SW 1271 (cell line): ENCODE measurements around the gene UTF1.

Experiments used
- DNase-seq, 2 experiments: peaks; one replicate each; lab custom pipeline; 2025; lab: John Stamatoyannopoulos, UW

UTF1 gene

GRCh38 chr10:133196936-133197758, 32.9 kb upstream of the UTF1 start:
- DNase-seq = no peak

DNA sequence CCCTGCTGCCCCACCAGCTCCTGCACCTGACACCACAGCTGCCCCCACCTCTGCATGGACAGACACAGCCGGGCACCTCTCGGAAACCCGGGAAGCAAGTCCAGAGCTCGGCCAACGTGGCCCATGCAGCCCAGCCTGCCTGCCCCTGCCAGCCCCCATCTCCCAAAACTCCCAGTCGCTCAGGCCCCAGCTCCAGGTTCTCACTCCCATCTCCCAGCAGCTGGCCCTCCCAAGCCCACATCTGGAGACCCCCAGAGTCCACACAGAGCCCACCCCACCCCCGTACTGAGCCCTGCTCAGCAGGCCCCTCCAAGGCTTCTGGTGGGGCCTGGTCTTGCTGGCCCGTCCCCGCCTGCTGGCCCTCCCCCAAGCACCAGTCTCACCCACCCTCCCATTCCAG, 32.2 kb upstream of the UTF1 start:
- no peak for DNase-seq

GRCh38 chr10:133198206-133198605, 31.8 kb upstream of the UTF1 start:
- no peak for DNase-seq

DNA sequence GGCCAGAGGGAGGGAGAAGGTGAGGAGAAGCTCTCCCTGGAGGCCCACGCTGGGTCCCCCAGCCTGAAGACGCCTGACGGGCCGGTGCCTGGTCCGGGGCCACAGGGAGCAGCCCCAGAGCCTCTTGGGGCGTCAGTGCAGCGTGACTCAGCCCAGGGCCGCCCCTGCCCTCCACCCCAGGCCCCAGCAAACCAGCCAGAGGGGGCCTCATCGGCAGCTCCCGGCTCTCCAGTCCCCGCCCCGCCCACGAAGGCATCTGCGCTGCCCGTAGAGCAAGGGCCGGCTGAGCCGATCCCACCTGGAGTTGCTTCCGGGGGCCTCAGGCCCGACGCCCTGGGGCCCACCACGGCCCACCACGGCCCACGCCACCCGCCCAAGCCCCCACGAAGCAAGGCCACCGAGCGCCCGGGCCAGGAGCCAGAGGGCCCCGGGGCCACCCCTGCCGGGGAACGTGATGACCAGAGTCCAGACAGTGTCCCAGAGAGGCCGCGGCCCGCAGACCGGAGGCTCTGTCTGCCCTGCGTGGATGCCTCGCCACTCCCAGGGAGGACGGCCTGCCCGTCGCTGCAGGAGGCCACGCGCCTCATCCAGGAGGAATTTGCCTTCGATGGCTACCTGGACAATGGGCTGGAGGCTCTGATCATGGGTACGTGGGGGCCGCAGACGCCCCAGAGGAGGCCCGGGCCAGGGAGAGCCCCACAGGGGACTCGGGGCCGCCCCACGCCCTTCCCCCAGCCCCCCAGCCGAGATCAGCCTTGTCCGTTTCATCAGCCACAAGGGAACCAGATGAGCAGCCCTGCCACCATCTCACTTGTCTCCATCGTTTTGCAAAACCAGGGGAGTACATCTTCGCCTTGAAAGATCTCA, 31.2 kb upstream of the UTF1 start:
- no peak for DNase-seq

DNA sequence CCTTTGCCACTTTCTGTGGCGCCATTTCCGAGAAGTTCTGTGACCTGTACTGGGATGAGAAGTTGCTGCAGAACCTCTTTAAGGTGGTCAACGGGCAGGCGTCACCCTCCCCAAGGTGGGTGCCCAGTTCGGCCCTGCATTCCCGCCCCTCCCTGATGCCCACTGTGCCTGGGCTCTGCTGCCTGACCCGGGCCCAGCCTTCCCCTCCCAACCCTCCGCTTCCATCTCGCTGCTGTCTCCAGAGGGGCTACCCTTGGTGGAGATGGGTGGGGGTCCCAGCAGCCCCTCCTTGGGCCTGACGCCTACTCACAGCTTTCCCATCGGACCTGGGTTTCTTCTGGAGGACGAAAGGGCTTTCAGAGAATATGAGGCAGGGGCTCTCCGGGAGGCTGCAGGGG, 30.5 kb upstream of the UTF1 start:
- DNase-seq = no peak

GRCh38 chr10:133199992-133200611, 29.9 kb upstream of the UTF1 start:
- DNase-seq = no peak

DNA sequence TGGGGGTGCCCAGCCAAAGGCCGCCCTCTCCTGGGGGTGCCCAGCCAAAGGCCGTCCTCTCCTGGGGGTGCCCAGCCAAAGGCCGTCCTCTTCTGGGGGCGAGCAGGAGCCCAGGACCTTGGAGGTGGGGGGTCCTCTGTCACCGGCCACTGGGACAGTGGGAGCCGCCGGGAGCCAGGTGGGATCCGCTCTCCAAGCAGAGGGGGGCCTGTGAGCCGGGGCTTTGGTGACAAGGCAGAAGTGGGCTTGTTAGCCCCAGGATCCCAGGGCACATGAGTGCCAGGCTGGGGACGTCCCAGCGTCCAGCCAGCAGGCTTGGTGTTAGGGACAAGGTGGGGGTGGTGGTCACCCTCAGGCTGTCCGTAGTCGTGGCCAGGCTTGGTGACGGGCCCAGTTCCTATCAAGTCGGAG, 29.4 kb upstream of the UTF1 start:
- DNase-seq = no peak

GRCh38 chr10:133201151-133201947, 28.7 kb upstream of the UTF1 start:
- no peak for DNase-seq

GRCh38 chr10:133201948-133202725, 27.9 kb upstream of the UTF1 start:
- no peak for DNase-seq

GRCh38 chr10:133202778-133203651, 27.0 kb upstream of the UTF1 start:
- no peak for DNase-seq

DNA sequence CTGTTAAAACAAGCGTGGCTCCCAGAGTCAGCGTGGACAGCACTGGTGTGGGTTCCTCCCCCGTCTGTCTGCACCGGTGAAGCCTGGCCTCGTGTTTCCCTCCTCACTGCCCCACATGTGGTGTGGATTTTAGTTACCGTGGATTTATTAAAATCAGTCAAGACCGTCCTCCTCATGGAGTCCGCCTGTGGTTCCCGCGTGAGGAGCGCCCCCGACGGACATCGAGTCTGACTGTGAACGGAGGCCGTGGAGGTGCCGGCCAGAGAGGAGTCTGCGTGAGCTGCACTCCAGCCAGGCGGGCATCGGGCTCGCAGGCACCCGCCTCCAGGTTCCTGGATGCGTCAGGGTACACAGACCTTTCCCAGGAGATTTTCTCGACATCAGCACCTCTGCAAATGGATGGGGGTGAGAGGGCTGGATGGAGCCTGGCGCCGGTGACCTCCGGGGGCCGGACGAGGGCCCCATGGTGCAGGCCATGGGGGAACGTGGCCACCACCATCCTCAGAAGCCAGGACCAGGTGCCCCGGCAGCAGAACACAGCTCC, 26.3 kb upstream of the UTF1 start:
- no peak for DNase-seq

DNA sequence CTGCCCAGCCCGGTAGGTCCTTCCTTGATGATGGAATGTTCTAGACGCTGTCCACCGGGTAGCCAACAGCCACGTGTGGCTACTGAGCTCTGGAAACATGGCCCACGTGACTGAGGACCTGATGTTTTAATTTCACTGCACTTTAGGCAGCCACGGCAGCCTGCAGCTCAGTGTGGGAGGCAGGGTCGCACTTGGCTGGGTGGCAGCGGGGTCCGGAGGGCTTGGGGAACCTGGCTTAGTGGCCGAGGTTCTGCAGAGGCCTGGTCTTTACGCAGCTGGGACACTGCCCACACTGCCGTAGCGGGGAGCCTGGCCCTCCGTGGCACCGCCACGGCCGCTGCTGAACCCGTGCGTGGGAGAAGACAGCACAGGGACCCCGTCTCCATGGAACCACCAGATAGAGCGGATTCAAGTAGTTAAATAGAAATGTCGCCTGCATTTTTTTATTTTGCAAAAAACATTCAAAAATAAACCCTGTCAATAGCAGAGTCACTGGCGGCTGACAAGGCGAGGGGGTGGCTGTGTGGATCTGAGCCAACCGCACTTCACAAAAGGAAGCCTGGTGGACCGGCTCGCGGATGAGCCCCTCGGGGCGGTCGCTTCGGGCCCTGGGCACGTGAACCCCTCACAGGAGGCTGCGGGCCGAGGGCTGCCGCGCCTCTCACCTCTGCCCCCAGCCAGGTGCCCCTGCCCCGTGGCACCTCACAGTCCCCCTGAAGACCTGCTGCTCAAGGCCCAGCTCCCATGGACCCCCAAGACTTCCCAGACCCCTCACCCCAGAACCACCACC, 25.6 kb upstream of the UTF1 start:
- no peak for DNase-seq

- no peak for DNase-seq
These were observed 24.9 kb upstream of the UTF1 start for GRCh38 chr10:133205146-133205545.

DNA sequence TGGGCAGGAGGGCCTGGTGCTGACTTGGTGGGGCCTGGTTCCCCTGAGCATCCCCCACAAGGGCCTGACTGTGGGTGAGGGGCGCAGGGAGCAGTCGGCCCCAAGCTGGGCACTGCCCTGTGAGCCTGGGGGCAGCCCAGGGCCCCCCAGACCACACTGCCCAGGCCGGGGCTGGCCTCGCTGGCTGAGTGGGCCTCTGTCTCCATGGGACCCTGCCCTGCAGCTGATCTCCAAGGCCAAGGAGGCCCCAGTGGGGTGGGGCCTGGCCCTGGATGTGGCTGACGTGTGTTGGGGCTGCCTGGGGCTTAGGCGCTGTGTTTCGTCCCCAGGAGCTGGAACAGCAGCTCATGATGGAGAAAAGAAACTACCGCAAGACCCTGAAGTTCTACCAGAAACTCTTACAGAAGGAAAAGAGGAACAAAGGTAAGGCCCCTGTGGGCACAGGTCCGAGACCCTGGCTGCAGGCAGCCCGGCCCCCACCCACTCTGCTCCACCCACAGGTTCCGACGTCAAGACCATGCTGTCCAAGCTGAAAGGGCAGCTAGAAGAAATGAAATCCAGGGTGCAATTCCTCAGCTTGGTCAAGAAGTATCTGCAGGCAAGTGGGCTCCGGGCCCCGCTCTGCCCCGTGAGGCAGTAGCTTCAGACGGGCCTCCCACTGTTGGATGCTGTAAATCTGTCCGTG, 23.5 kb upstream of the UTF1 start:
- no peak for DNase-seq

DNA sequence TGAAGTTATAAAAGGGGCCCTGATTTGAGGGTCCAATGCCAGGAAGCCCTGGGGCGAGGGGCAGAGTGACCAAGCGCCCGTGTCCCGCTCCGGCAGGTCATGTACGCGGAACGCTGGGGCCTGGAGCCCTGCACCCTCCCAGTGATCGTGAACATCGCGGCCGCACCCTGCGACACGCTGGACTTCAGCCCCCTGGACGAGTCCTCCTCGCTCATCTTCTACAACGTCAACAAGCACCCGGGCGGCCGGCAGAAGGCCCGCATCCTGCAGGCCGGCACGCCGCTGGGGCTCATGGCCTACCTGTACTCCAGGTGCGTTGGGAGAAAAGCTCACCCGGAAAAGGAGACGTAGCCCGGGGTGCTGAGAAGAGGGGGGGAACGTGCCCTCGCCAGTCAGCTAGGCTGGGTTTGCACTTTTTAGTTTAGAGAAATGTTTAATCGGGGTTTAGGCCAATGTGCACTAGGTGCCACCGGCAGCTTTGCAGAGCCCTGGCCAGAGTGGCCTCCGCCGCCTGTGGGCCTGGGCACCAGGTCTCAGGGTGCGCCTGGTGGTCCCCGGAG, 22.9 kb upstream of the UTF1 start:
- DNase-seq = no peak

GRCh38 chr10:133207627-133208026, 22.4 kb upstream of the UTF1 start:
- no peak for DNase-seq

GRCh38 chr10:133208466-133208865, 21.6 kb upstream of the UTF1 start:
- DNase-seq = no peak

GRCh38 chr10:133209117-133209516, 20.9 kb upstream of the UTF1 start:
- no peak for DNase-seq
